GM23248 (cell line): Measurements from ENCODE around the gene NAP1L3.

Experiments used
- EZH2 ChIP-seq: fragments of 200-600 bp; sonication (generic); IDR thresholded peaks from 2 replicates; pipeline ENCODE4 v1.6.1; 2018; ENCODE audit warnings: antibody characterized with exemption, mild to moderate bottlenecking; ENCODE audit not compliant: insufficient read depth, poor library complexity, severe bottlenecking
- EZH2phosphoT487 ChIP-seq: fragments of 200-600 bp; sonication (generic); IDR thresholded peaks from 2 replicates; pipeline ENCODE4 v1.6.1; 2018; ENCODE audit warnings: antibody characterized with exemption, moderate library complexity, mild to moderate bottlenecking, low read depth; ENCODE audit not compliant: insufficient read depth

DNA sequence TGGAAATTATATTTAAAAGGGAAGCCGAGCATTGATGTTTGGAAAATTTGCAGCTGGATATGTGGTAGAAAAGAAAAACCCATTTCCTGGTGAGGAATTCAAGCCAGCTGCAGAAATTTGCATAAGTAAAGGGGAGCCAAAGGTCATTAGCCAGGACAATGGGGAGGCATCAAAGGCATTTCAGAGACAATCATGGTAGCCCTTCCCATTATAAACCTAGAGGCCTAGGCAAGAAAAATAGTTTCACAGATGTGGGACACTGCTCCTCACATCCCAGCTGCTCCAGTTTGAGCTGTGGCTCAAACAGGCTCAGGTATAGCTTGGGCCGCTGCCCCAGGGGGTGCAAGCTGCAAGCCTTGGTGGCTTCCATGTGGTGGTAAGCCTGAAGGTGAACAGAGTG, 35.8 kb downstream of the NAP1L3 start:
- TF ChIP-seq EZH2 (no peak), EZH2phosphoT487 (no peak)
